Keratinocyte (primary cell): ENCODE results near the gene OR4D10. TPM values are rescaled to one million over a fixed set of nuclear protein-coding genes. Genes with fewer than 3 reads are reported as not detected.

ENCODE experiments used
- DNase-seq: peaks from one replicate; pipeline ENCODE4 v3.0.0-alpha.2; 2011; ENCODE audit warnings: low read depth, missing footprints, low spot score
- FAIRE-seq: peaks from 2 replicates; lab custom pipeline; 2011; peaks lifted over from hg19 to GRCh38; lab: Jason Lieb, UNC
- H2AFZ ChIP-seq: 2 replicates; pipeline ENCODE4 v1.6.0; 2012; ENCODE audit warnings: low read length, control low read depth, inconsistent platforms; ENCODE audit not compliant: control insufficient read depth
- H3K27ac ChIP-seq: 2 replicates; pipeline ENCODE4 v1.5.1; 2011; ENCODE audit warnings: low read length; ENCODE audit not compliant: control insufficient read depth, insufficient read depth
- H3K27me3 ChIP-seq: 3 replicates; pipeline ENCODE4 v1.6.0; 2011; ENCODE audit warnings: low read length; ENCODE audit not compliant: control insufficient read depth, insufficient read depth; ENCODE audit errors: extremely low read depth
- H3K36me3 ChIP-seq, 2 experiments: 2 replicates in 1 of 2; 3 replicates in 1 of 2; pipeline ENCODE4 v1.5.1; 2011; ENCODE audit warnings: low read length in 2 of 2, mild to moderate bottlenecking in 1 of 2; ENCODE audit not compliant: control insufficient read depth in 2 of 2, insufficient read depth in 2 of 2; ENCODE audit errors: extremely low read depth in 1 of 2
- H3K4me1 ChIP-seq: 3 replicates; pipeline ENCODE4 v1.5.1; 2011; ENCODE audit warnings: low read length; ENCODE audit not compliant: control insufficient read depth, insufficient read depth; ENCODE audit errors: extremely low read depth
- H3K4me2 ChIP-seq: 3 replicates; pipeline ENCODE4 v1.6.0; 2011; ENCODE audit warnings: low read depth, low read length; ENCODE audit not compliant: control insufficient read depth, insufficient read depth; ENCODE audit errors: extremely low read depth
- H3K4me3 ChIP-seq, 3 experiments: fragments of 200-600 bp in 1 of 3; sonication (generic) in 1 of 3; 2 replicates in 2 of 3; 3 replicates in 1 of 3; pipeline ENCODE4 v1.5.1; 2011 to 2016; ENCODE audit warnings: low read length in 3 of 3, mild to moderate bottlenecking in 3 of 3, control low read depth in 2 of 3, inconsistent platforms in 1 of 3, low read depth in 1 of 3, mixed read lengths in 1 of 3, mixed run types in 1 of 3, moderate library complexity in 1 of 3; ENCODE audit not compliant: control insufficient read depth in 2 of 3, insufficient read depth in 2 of 3; ENCODE audit errors: extremely low read depth in 1 of 3
- H3K79me2 ChIP-seq: 2 replicates; pipeline ENCODE4 v1.6.0; 2012; ENCODE audit warnings: low read length; ENCODE audit not compliant: control insufficient read depth, insufficient read depth
- H3K9ac ChIP-seq: 3 replicates; pipeline ENCODE4 v1.6.0; 2011; ENCODE audit warnings: low read length; ENCODE audit not compliant: control insufficient read depth, insufficient read depth; ENCODE audit errors: extremely low read depth
- H3K9me1 ChIP-seq: 3 replicates; pipeline ENCODE4 v1.6.0; 2011; ENCODE audit warnings: low read length; ENCODE audit not compliant: control insufficient read depth, insufficient read depth; ENCODE audit errors: extremely low read depth
- H3K9me3 ChIP-seq: 2 replicates; pipeline ENCODE4 v1.5.1; 2012; ENCODE audit warnings: low read depth, low read length; ENCODE audit not compliant: control insufficient read depth
- H4K20me1 ChIP-seq: 3 replicates; pipeline ENCODE4 v1.6.0; 2011; ENCODE audit warnings: low read length; ENCODE audit not compliant: control insufficient read depth, insufficient read depth; ENCODE audit errors: extremely low read depth
- EZH2 ChIP-seq: IDR thresholded peaks from one replicate; pipeline ENCODE4 v1.6.1; 2012; ENCODE audit warnings: inconsistent platforms, mild to moderate bottlenecking, low read length, moderate library complexity
- dilution Hi-C: fragments of 300-500 bp; cut with MboI; formaldehyde crosslinking; loops from one replicate; pipeline ENCODE4 v1.7.0; 2020; ENCODE audit warnings: low sequenced_read_pairs; ENCODE audit not compliant: extremely low pct_ligation_motif_present
- polyA plus RNA-seq, 5 experiments: library from polyadenylated mRNA; depleted of rRNA in 3 of 5; stranded (reverse) in 3 of 5; stranded (forward) in 1 of 5; unstranded in 1 of 5; fragments of >200 nt; gene quantifications; 1 replicate in 1 of 5; 2 replicates in 3 of 5; 3 replicates in 1 of 5; pipeline versions ENCODE4 v1.2.1 to v1.2.3, GENCODE V29; 2011 to 2012; ENCODE audit warnings: missing spikeins in 2 of 5, low read depth in 1 of 5, low replicate concordance in 1 of 5
- TF ChIP-seq, protein P1 (sequence below), 3 experiments: IDR thresholded peaks in 1 of 3; conservative IDR thresholded peaks in 1 of 3; optimal IDR thresholded peaks in 1 of 3; 2 replicates in 2 of 3; 3 replicates in 1 of 3; pipeline versions ENCODE3 to v1.5.1; 2011; ENCODE audit warnings: low read length in 3 of 3, mild to moderate bottlenecking in 3 of 3, moderate library complexity in 2 of 3, control low read depth in 1 of 3, inconsistent platforms in 1 of 3; ENCODE audit not compliant: insufficient read depth in 2 of 3; ENCODE audit errors: extremely low read depth in 1 of 3

Gene OR4D10
- polyA plus RNA-seq, 1 donor (not counting 4 experiments of a cell fraction or from before 2014, with no cell fraction given): not detected

DNA sequence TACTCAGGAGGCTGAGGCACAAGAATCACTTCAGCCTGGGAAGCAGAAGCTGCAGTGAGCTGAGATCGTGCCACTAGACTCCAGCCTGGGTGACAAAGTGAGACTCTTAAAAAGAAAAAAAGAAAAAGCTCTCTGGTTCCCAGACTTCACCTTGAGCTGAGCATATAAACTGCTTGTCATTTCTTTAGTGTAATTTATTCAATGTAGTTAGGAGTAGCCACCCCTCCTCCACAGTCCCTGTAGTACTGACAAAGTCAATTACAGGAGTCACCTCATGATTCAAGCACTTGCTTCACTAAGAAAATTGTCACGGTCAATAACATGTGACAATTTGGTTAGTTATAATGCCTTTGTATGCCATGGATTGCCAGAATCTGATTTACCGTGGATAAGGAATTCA is 7.2 kb downstream of the OR4D10 start:
- no peak overlapping the region for H3K4me3 ChIP-seq
- no peak for DNase-seq
- TF ChIP-seq, protein P1, sequence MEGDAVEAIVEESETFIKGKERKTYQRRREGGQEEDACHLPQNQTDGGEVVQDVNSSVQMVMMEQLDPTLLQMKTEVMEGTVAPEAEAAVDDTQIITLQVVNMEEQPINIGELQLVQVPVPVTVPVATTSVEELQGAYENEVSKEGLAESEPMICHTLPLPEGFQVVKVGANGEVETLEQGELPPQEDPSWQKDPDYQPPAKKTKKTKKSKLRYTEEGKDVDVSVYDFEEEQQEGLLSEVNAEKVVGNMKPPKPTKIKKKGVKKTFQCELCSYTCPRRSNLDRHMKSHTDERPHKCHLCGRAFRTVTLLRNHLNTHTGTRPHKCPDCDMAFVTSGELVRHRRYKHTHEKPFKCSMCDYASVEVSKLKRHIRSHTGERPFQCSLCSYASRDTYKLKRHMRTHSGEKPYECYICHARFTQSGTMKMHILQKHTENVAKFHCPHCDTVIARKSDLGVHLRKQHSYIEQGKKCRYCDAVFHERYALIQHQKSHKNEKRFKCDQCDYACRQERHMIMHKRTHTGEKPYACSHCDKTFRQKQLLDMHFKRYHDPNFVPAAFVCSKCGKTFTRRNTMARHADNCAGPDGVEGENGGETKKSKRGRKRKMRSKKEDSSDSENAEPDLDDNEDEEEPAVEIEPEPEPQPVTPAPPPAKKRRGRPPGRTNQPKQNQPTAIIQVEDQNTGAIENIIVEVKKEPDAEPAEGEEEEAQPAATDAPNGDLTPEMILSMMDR (optimal IDR thresholded peaks at IDR 0.05 in 1 of 3, IDR thresholded peaks at IDR 0.05 in 1 of 3, conservative IDR thresholded peaks at IDR 0.05 in 1 of 3; ENCODE audit: extremely low read depth in 1 of 3, insufficient read depth in 2 of 3, low read length in 3 of 3): no peak
- TF ChIP-seq EZH2: no peak
- H3K9me3 ChIP-seq: no peaks in the 10 kb centered on the region
- H3K4me2 ChIP-seq: no peak overlapping the region
- H3K9me1 ChIP-seq: no peaks in the 10 kb centered on the region
- H4K20me1 ChIP-seq: no peaks in the 10 kb centered on the region
- no peaks in the 10 kb centered on the region for H3K79me2 ChIP-seq
- dilution Hi-C loops: no loop called here
- H2AFZ ChIP-seq: no peak overlapping the region
- H3K36me3 ChIP-seq: no peaks in the 10 kb centered on the region
- no peak overlapping the region for H3K27ac ChIP-seq
- H3K4me1 ChIP-seq: no peaks in the 10 kb centered on the region
- H3K9ac ChIP-seq: no peak overlapping the region
- H3K27me3 ChIP-seq: no peaks in the 10 kb centered on the region
- no peak for FAIRE-seq

DNA sequence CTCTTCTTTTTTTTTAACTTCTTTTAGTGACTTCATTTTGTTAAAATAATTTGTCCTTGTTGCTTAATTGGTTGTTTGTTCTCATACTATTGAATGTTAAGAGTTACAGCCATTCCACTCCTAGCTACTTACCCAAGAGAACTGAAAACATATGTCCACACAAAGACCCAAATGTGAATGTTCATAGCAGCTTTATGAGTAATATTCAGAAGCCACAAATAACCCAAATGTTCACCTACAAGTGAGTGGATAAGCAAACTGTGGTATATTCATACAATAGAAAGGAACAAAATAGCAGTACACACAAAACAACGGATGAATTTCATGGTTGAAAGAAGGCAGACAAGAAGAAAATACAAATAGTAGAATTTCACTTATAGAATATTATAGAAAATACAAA is 28.8 kb downstream of the OR4D10 start:
- no peaks in the 10 kb centered on the region for H3K9me3 ChIP-seq
- H3K9me1 ChIP-seq: no peaks in the 10 kb centered on the region
- no peak overlapping the region for H3K27ac ChIP-seq
- H4K20me1 ChIP-seq: no peaks in the 10 kb centered on the region
- no peaks in the 10 kb centered on the region for H3K4me1 ChIP-seq
- TF ChIP-seq EZH2: no peak
- TF ChIP-seq, protein P1 (optimal IDR thresholded peaks at IDR 0.05 in 1 of 3, IDR thresholded peaks at IDR 0.05 in 1 of 3, conservative IDR thresholded peaks at IDR 0.05 in 1 of 3; ENCODE audit: extremely low read depth in 1 of 3, insufficient read depth in 2 of 3, low read length in 3 of 3): no peak
- H3K79me2 ChIP-seq: no peaks in the 10 kb centered on the region
- no peaks in the 10 kb centered on the region for H3K36me3 ChIP-seq
- H3K9ac ChIP-seq: no peak overlapping the region
- no peaks in the 10 kb centered on the region for H3K27me3 ChIP-seq
- no peak for DNase-seq
- FAIRE-seq: no peak
- H3K4me2 ChIP-seq: no peak overlapping the region
- dilution Hi-C loops: no loop called here
- H3K4me3 ChIP-seq: no peak overlapping the region
- H2AFZ ChIP-seq: no peak overlapping the region
